Calu3 (cell line): Measurements from ENCODE around the gene AP3B2. TPM values are rescaled to one million over a fixed set of nuclear protein-coding genes. Genes with fewer than 3 reads are reported as not detected.

Source experiments
- BruUV-seq: library from RNA; stranded (reverse); fragments of 400-500 nt; replicated peaks from 2 replicates; lab custom pipeline; 2021; lab: Mats Ljungman, UMichigan
- CTCF ChIA-PET: fragments of 300-600 bp; sonication (Branson Sonifier 250); formaldehyde crosslinking; loops from one replicate; lab custom pipeline; 2022; ENCODE audit warnings: antibody characterized with exemption; lab: Charles Lee
- DNase-seq: peaks from one replicate; pipeline ENCODE4 v3.0.0; 2022
- H3K27ac Mint-ChIP-seq: one replicate; pipeline ENCODE4 v1.8.0; 2022; ENCODE audit warnings: mixed read lengths; ENCODE audit not compliant: unreplicated experiment
- H3K27me3 Mint-ChIP-seq: one replicate; pipeline ENCODE4 v1.8.0; 2022; ENCODE audit warnings: mixed read lengths; ENCODE audit not compliant: unreplicated experiment
- H3K36me3 Mint-ChIP-seq: one replicate; pipeline ENCODE4 v1.8.0; 2022; ENCODE audit warnings: mild to moderate bottlenecking, moderate library complexity, mixed read lengths; ENCODE audit not compliant: insufficient read depth, unreplicated experiment
- H3K4me1 Mint-ChIP-seq: one replicate; pipeline ENCODE4 v1.8.0; 2022; ENCODE audit warnings: mild to moderate bottlenecking, low read depth, mixed read lengths; ENCODE audit not compliant: unreplicated experiment
- H3K4me3 Mint-ChIP-seq: one replicate; pipeline ENCODE4 v1.8.0; 2022; ENCODE audit warnings: mild to moderate bottlenecking, low read depth, moderate library complexity, mixed read lengths; ENCODE audit not compliant: unreplicated experiment
- H3K9me3 Mint-ChIP-seq: one replicate; pipeline ENCODE4 v1.8.0; 2022; ENCODE audit warnings: low read depth, mixed read lengths; ENCODE audit not compliant: unreplicated experiment
- CTCF ChIP-seq: fragments of 200-600 bp; IDR thresholded peaks from one replicate; pipeline ENCODE4 v1.8.0; 2022; ENCODE audit warnings: antibody characterized with exemption; ENCODE audit not compliant: unreplicated experiment
- intact Hi-C: fragments of 100-400 bp; cut with micrococcal nuclease; formaldehyde crosslinking; loops from one replicate; pipeline ENCODE4 v1.10.0; 2022; ENCODE audit not compliant: unreplicated experiment
- total RNA-seq: library from RNA; stranded (reverse); gene quantifications from 2 replicates; pipeline ENCODE4 v1.2.3, GENCODE V29; 2022

AP3B2 gene
- total RNA-seq, 1 experiment from 2014 or later: 24.7 TPM

GRCh38 chr15:82642656-82643055 lies 67.0 kb downstream of the AP3B2 start:
- intact Hi-C loops: no loop called here
- H3K4me1 Mint-ChIP-seq: peaks cover 9% of the 10 kb centered on the region
- H3K27me3 Mint-ChIP-seq: peaks cover 35% of the 10 kb centered on the region
- H3K4me3 Mint-ChIP-seq: no peak overlapping the region
- H3K9me3 Mint-ChIP-seq: no peaks in the 10 kb centered on the region
- H3K36me3 Mint-ChIP-seq: peaks cover 14% of the 10 kb centered on the region
- no TSS peak for BruUV-seq
- CTCF ChIA-PET: interaction anchor here (1.0 kb wide), 1 partner anchor 57 kb away, joined by 3 read pairs; no protein-coding TSS in a partner anchor
- no peak for TF ChIP-seq CTCF
- DNase-seq: no peak
- no peak overlapping the region for H3K27ac Mint-ChIP-seq

GRCh38 chr15:82641129-82641798 lies 68.4 kb downstream of the AP3B2 start:
- BruUV-seq: no TSS peak
- no peak for DNase-seq
- no peak for TF ChIP-seq CTCF
- H3K27ac Mint-ChIP-seq: no peak overlapping the region
- peaks cover 4% of the 10 kb centered on the region for H3K36me3 Mint-ChIP-seq
- H3K4me1 Mint-ChIP-seq: peaks cover 5% of the 10 kb centered on the region
- CTCF ChIA-PET: interaction anchor here (0.6 to 1.0 kb wide), 2 partner anchors 17 to 56 kb away, joined by 3 read pairs; no protein-coding TSS in a partner anchor
- H3K27me3 Mint-ChIP-seq: peaks cover 45% of the 10 kb centered on the region
- no peak overlapping the region for H3K4me3 Mint-ChIP-seq
- intact Hi-C loops: no loop called here
- no peaks in the 10 kb centered on the region for H3K9me3 Mint-ChIP-seq

GRCh38 chr15:82640672-82641071 lies 69.0 kb downstream of the AP3B2 start:
- intact Hi-C loops: no loop called here
- H3K27ac Mint-ChIP-seq: no peak overlapping the region
- peaks cover 45% of the 10 kb centered on the region for H3K27me3 Mint-ChIP-seq
- H3K4me1 Mint-ChIP-seq: no peaks in the 10 kb centered on the region
- DNase-seq: no peak
- H3K36me3 Mint-ChIP-seq: no peaks in the 10 kb centered on the region
- CTCF ChIA-PET: interaction anchor here (0.7 kb wide), 1 partner anchor 58 kb away, joined by 4 read pairs; no protein-coding TSS in a partner anchor
- BruUV-seq: no TSS peak
- no peak overlapping the region for H3K4me3 Mint-ChIP-seq
- TF ChIP-seq CTCF: no peak
- H3K9me3 Mint-ChIP-seq: no peaks in the 10 kb centered on the region

- no peak for TF ChIP-seq CTCF
- no TSS peak for BruUV-seq
- intact Hi-C loops: no loop called here
- Mint-ChIP-seq H3K9me3 (no peaks in the 10 kb centered on the region), H3K4me3 (no peak overlapping the region), H3K36me3 (no peaks in the 10 kb centered on the region), H3K27me3 (peaks cover 42% of the 10 kb centered on the region), H3K27ac (no peak overlapping the region), H3K4me1 (no peaks in the 10 kb centered on the region)
- DNase-seq: no peak
- CTCF ChIA-PET: no interaction called here
Measured at GRCh38 chr15:82635798-82636197, 73.9 kb downstream of the AP3B2 start.
